Measurements from ENCODE around the gene FTCDNL1. TPM values are rescaled to one million over a fixed set of nuclear protein-coding genes. Genes with fewer than 3 reads are reported as not detected.

Gene FTCDNL1
- total RNA-seq, 1 experiment from 2014 or later: not detected

- Histone ChIP-seq H3K4me1 (replicated peaks) (no peaks in the 10 kb centered on the region), H3K4me3 (no peak overlapping the region), H3K27ac (no peak overlapping the region)
Observed at GRCh38 chr2:199738727-199739412, 112.1 kb downstream of the FTCDNL1 start.

GRCh38 chr2:199734651-199735050, 116.3 kb downstream of the FTCDNL1 start:
- no peaks in the 10 kb centered on the region for H3K4me1 ChIP-seq (replicated peaks)
- no peak overlapping the region for H3K4me3 ChIP-seq
- no peak for DNase-seq (ENCODE audit: low read depth in 1 of 2, low spot score in 2 of 2)
- peaks cover 6% of the 10 kb centered on the region for H3K27me3 ChIP-seq (replicated peaks)
- no peaks in the 10 kb centered on the region for H3K36me3 ChIP-seq
- H3K27ac ChIP-seq: no peak overlapping the region
- no peaks in the 10 kb centered on the region for H3K9me3 ChIP-seq (replicated peaks)

More at GRCh38 chr2:199738727-199739412, 112.1 kb downstream of the FTCDNL1 start:
- no peaks in the 10 kb centered on the region for H3K36me3 ChIP-seq
- peaks cover 6% of the 10 kb centered on the region for H3K27me3 ChIP-seq (replicated peaks)
- no peaks in the 10 kb centered on the region for H3K9me3 ChIP-seq (replicated peaks)
- no peak for DNase-seq (ENCODE audit: low read depth in 1 of 2, low spot score in 2 of 2)

GRCh38 chr2:199734011-199734410, 117.0 kb downstream of the FTCDNL1 start:
- no peak for DNase-seq (ENCODE audit: low read depth in 1 of 2, low spot score in 2 of 2)
- Histone ChIP-seq H3K9me3 (replicated peaks) (no peaks in the 10 kb centered on the region), H3K27ac (no peak overlapping the region), H3K4me3 (no peak overlapping the region), H3K4me1 (replicated peaks) (no peaks in the 10 kb centered on the region), H3K36me3 (no peaks in the 10 kb centered on the region), H3K27me3 (replicated peaks) (peaks cover 2% of the 10 kb centered on the region)

GRCh38 chr2:199727801-199728200, 123.2 kb downstream of the FTCDNL1 start:
- Histone ChIP-seq H3K27me3 (replicated peaks) (no peaks in the 10 kb centered on the region), H3K9me3 (replicated peaks) (no peaks in the 10 kb centered on the region), H3K4me1 (replicated peaks) (no peaks in the 10 kb centered on the region), H3K4me3 (no peak overlapping the region), H3K36me3 (no peaks in the 10 kb centered on the region), H3K27ac (no peak overlapping the region)
- no peak for DNase-seq (ENCODE audit: low read depth in 1 of 2, low spot score in 2 of 2)

GRCh38 chr2:199727306-199727705, 123.7 kb downstream of the FTCDNL1 start:
- Histone ChIP-seq H3K9me3 (replicated peaks) (no peaks in the 10 kb centered on the region), H3K4me1 (replicated peaks) (no peaks in the 10 kb centered on the region), H3K27me3 (replicated peaks) (no peaks in the 10 kb centered on the region), H3K27ac (no peak overlapping the region), H3K4me3 (no peak overlapping the region), H3K36me3 (no peaks in the 10 kb centered on the region)
- no peak for DNase-seq (ENCODE audit: low read depth in 1 of 2, low spot score in 2 of 2)

DNA sequence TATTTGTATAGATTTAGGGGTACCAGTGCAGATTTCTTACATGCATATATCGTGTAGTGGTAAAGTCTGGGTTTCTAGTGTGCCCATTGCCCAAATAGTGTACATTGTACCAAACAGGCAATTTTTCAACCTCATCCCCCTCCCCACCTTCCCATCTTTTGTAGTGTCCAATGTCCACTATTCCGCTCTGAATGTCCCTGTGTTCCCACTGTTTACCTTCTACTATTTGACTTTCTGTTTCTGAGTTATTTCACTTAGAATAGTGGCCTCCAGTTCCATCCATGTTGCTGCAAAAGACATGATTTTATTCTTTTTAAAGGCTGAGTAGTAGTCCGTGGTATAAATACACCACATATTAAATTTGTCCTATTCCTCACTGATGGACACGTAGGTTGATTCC, 132.9 kb downstream of the FTCDNL1 start:
- no peak for DNase-seq (ENCODE audit: low read depth in 1 of 2, low spot score in 2 of 2)
- Histone ChIP-seq H3K9me3 (replicated peaks) (no peaks in the 10 kb centered on the region), H3K27me3 (replicated peaks) (no peaks in the 10 kb centered on the region), H3K36me3 (no peaks in the 10 kb centered on the region), H3K4me1 (replicated peaks) (no peaks in the 10 kb centered on the region), H3K27ac (no peak overlapping the region), H3K4me3 (no peak overlapping the region)

DNA sequence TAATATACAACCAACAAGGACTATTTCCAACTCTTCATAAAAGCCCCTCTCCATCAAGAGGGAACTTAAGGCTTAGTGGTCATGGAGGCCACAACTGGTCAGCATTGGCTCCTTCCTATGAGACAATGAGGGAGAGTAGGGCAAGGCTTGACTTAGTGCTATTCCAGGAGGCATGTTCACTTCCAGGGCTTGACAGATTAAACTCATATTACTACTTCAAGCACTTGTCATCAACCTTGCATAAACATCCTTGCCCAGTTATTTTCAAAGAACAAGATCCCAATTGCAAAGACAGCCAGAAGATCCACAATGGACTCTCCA, 133.4 kb downstream of the FTCDNL1 start:
- no peak overlapping the region for H3K27ac ChIP-seq
- no peak for DNase-seq (ENCODE audit: low read depth in 1 of 2, low spot score in 2 of 2)

GRCh38 chr2:199716807-199717586, 134.0 kb downstream of the FTCDNL1 start:
- no peaks in the 10 kb centered on the region for H3K27me3 ChIP-seq (replicated peaks)
- no peak for DNase-seq (ENCODE audit: low read depth in 1 of 2, low spot score in 2 of 2)
- H3K27ac ChIP-seq: no peak overlapping the region
- no peak overlapping the region for H3K4me3 ChIP-seq
- H3K36me3 ChIP-seq: no peaks in the 10 kb centered on the region
- no peaks in the 10 kb centered on the region for H3K4me1 ChIP-seq (replicated peaks)
- no peaks in the 10 kb centered on the region for H3K9me3 ChIP-seq (replicated peaks)

More for the DNA sequence above, 133.4 kb downstream of the FTCDNL1 start:
- no peaks in the 10 kb centered on the region for H3K9me3 ChIP-seq (replicated peaks)
- no peaks in the 10 kb centered on the region for H3K36me3 ChIP-seq
- H3K27me3 ChIP-seq (replicated peaks): no peaks in the 10 kb centered on the region
- H3K4me1 ChIP-seq (replicated peaks): no peaks in the 10 kb centered on the region
- H3K4me3 ChIP-seq: no peak overlapping the region

DNA sequence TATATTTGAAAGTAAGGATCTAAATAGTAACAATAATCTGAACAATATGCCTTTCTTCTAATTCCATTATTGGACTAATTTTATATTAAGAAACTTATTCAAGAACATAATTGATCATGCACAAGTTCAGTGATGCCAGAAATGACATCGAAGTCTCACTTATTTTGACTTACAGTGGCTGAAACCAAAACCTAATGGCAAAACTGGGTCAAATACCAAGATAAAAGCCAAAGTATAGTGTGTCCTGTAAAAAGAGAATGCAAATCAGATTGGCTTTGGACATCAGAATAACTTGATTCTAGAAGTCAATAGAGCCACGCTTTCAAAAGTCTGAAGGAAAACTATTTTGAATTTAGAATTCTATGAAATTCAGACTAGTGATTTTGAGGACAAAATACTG, 137.2 kb downstream of the FTCDNL1 start:
- no peak overlapping the region for H3K27ac ChIP-seq
- H3K4me3 ChIP-seq: no peak overlapping the region
- DNase-seq (ENCODE audit: low read depth in 1 of 2, low spot score in 2 of 2): no peak
- H3K27me3 ChIP-seq (replicated peaks): no peaks in the 10 kb centered on the region
- H3K36me3 ChIP-seq: no peaks in the 10 kb centered on the region
- H3K9me3 ChIP-seq (replicated peaks): no peaks in the 10 kb centered on the region
- no peaks in the 10 kb centered on the region for H3K4me1 ChIP-seq (replicated peaks)

GRCh38 chr2:199710551-199710950, 140.4 kb downstream of the FTCDNL1 start:
- no peaks in the 10 kb centered on the region for H3K4me1 ChIP-seq (replicated peaks)
- H3K27me3 ChIP-seq (replicated peaks): no peaks in the 10 kb centered on the region
- DNase-seq (ENCODE audit: low read depth in 1 of 2, low spot score in 2 of 2): no peak
- H3K27ac ChIP-seq: no peak overlapping the region
- no peak overlapping the region for H3K4me3 ChIP-seq
- H3K36me3 ChIP-seq: no peaks in the 10 kb centered on the region
- H3K9me3 ChIP-seq (replicated peaks): no peaks in the 10 kb centered on the region

Other genes starting within 250 kb of the FTCDNL1 start
- 13.5 and 20.7 TPM in 2 replicates for gene C2orf69, start 60.1 kb upstream of the FTCDNL1 start, total RNA-seq (2014; rRNA removed; shearing (Covaris generic))
- gene TYW5, start 104.3 kb upstream of the FTCDNL1 start, total RNA-seq (2014; rRNA removed; shearing (Covaris generic)): 6.3 and 9.2 TPM in 2 replicates
- 17.9 and 31.8 TPM in 2 replicates for gene MAIP1, start 104.4 kb upstream of the FTCDNL1 start, total RNA-seq (2014; rRNA removed; shearing (Covaris generic))